Epithelial cell of prostate (primary cell): ENCODE measurements around the gene RETN.

Experiments
- DNase-seq: peaks from one replicate; pipeline ENCODE4 v3.0.0-alpha.2; 2011; ENCODE audit warnings: low read depth, low spot score
- H3K27ac ChIP-seq: fragments of 450-650 bp; 2 replicates; pipeline ENCODE4 v1.5.1; 2017; ENCODE audit warnings: mild to moderate bottlenecking

Gene RETN

GRCh38 chr19:7668842-7669241 lies at the start of gene RETN:
Gene RETN, plus strand, starts transcription at chr19:7669049. Its CDS starts 278 bp downstream, at chr19:7669327.
- DNase-seq, result no peak
- H3K27ac ChIP-seq, result no peak within 1 kb of the TSS

- peak overlapping the region; percentile 64 for H3K27ac ChIP-seq
- DNase-seq, result no peak
Observed at GRCh38 chr19:7619671-7620441, 49.0 kb upstream of the RETN start.

GRCh38 chr19:7620442-7621412 lies 48.1 kb upstream of the RETN start:
- no peak for DNase-seq
- no peak overlapping the region for H3K27ac ChIP-seq

GRCh38 chr19:7622933-7623685 lies 45.7 kb upstream of the RETN start:
- no peak overlapping the region for H3K27ac ChIP-seq
- no peak for DNase-seq

GRCh38 chr19:7623725-7624603 lies 44.9 kb upstream of the RETN start:
- H3K27ac ChIP-seq, result no peak overlapping the region
- DNase-seq, result no peak

- no peak for DNase-seq
- no peak overlapping the region for H3K27ac ChIP-seq
Observed at GRCh38 chr19:7624810-7625209, 44.0 kb upstream of the RETN start.

- H3K27ac ChIP-seq, result no peak overlapping the region
- DNase-seq, result no peak
Observed at GRCh38 chr19:7625763-7626372, 43.0 kb upstream of the RETN start.

- H3K27ac ChIP-seq, result no peak overlapping the region
- DNase-seq, result no peak
Observed at GRCh38 chr19:7627166-7627565, 41.7 kb upstream of the RETN start.

GRCh38 chr19:7628589-7629311 lies 40.1 kb upstream of the RETN start:
- peak overlapping the region; percentile 24 for H3K27ac ChIP-seq
- no peak for DNase-seq

- peak; percentile 96 for DNase-seq
- peak within 1 kb of the TSS; percentile 24 for H3K27ac ChIP-seq
Observed at GRCh38 chr19:7629347-7630054, 39.3 kb upstream of the RETN start, which contains the start of the genes PET100 and XAB2. Gene PET100, plus strand, starts transcription at chr19:7629793. Its CDS starts 41 bp downstream, at chr19:7629834. Gene XAB2, minus strand, starts transcription at chr19:7629545. Its CDS starts 18 bp downstream, at chr19:7629527.

- H3K27ac ChIP-seq, result no peak overlapping the region
- no peak for DNase-seq
Observed at GRCh38 chr19:7631577-7631976, 37.3 kb upstream of the RETN start.

GRCh38 chr19:7632340-7633203 lies 36.3 kb upstream of the RETN start:
- DNase-seq, result no peak
- no peak overlapping the region for H3K27ac ChIP-seq

- no peak for DNase-seq
- no peak within 1 kb of the TSS for H3K27ac ChIP-seq
Observed at GRCh38 chr19:7633698-7634097, 35.2 kb upstream of the RETN start, which contains the start of gene PCP2. Gene PCP2, minus strand, starts transcription at chr19:7633719. Its CDS starts 262 bp downstream, at chr19:7633457.

- no peak overlapping the region for H3K27ac ChIP-seq
- DNase-seq, result no peak
Observed at GRCh38 chr19:7635670-7636069, 33.2 kb upstream of the RETN start.

GRCh38 chr19:7636317-7636690 lies 32.5 kb upstream of the RETN start:
- no peak overlapping the region for H3K27ac ChIP-seq
- DNase-seq, result no peak

- peak within 1 kb of the TSS; percentile 49 for H3K27ac ChIP-seq
- DNase-seq, result no peak
Observed at GRCh38 chr19:7636691-7637373, 32.0 kb upstream of the RETN start, which contains the start of gene STXBP2. Gene STXBP2, plus strand, starts transcription at chr19:7637110. Its CDS starts 40 bp downstream, at chr19:7637150.
